Dermis blood vessel endothelial cell (primary cell): ENCODE measurements around the gene CCT6A. TPM values are rescaled to one million over a fixed set of nuclear protein-coding genes. Genes with fewer than 3 reads are reported as not detected.
"Not testable (repeated sequence)": the region's sequence is repeated elsewhere in the genome, so short reads cannot be mapped to it uniquely, and the experiment has no call there.

ENCODE experiments used
- DNase-seq: peaks from one replicate; pipeline ENCODE4 v3.0.0; 2010
- total RNA-seq: library from RNA; depleted of rRNA; stranded (reverse); fragments of >200 nt; gene quantifications from 2 replicates; pipeline ENCODE4 v1.2.3, GENCODE V29; 2014

Gene CCT6A, protein sequence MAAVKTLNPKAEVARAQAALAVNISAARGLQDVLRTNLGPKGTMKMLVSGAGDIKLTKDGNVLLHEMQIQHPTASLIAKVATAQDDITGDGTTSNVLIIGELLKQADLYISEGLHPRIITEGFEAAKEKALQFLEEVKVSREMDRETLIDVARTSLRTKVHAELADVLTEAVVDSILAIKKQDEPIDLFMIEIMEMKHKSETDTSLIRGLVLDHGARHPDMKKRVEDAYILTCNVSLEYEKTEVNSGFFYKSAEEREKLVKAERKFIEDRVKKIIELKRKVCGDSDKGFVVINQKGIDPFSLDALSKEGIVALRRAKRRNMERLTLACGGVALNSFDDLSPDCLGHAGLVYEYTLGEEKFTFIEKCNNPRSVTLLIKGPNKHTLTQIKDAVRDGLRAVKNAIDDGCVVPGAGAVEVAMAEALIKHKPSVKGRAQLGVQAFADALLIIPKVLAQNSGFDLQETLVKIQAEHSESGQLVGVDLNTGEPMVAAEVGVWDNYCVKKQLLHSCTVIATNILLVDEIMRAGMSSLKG
- total RNA-seq, result 201 and 240 TPM in 2 replicates

DNA sequence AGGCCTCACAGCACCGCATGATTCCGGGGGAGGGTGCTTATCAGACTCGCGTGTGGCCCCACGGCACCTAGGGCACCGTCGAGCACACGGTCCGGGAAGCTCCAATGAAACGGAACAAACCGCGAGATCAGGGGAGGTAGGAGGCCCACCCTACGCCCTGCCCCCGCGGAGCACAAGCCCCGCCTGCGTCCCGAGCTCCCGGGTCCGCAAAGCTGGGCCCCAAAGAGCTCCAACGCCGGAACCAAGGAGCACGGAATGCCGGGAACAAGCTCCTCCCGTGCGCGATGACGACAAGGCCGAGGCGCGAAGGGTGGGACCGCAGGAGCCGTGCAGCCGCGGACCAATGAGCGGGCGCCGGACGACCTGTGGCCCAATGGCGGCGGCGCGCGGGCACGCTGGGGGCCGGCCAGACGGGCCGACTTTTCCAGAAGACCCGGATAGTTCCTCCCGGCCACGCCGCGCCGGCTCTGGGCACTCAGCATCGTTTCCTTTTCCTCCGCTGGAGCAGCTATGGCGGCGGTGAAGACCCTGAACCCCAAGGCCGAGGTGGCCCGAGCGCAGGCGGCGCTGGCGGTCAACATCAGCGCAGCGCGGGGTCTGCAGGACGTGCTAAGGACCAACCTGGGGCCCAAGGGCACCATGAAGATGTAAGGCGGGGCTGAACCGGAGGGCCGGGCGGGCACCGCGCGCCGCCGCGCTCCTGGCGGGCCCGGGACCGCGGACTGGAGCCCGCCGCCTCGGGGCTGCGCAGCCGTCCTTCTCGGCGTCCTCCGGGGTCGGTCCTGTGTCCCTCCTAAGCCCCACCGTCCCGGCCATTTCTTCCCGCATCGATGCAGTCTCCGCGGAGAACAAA lies at the start of gene CCT6A, which contains the start of gene PSPH:
TSS of gene CCT6A (plus strand) at position 427 of the 853 bp plus-strand sequence. CDS start at position 511, 84 bp downstream.
TSS of gene PSPH (minus strand) at position 106 of the 853 bp plus-strand sequence. CDS start 30,232 bp downstream, outside the sequence.
- DNase-seq, result peak; percentile 99

DNA sequence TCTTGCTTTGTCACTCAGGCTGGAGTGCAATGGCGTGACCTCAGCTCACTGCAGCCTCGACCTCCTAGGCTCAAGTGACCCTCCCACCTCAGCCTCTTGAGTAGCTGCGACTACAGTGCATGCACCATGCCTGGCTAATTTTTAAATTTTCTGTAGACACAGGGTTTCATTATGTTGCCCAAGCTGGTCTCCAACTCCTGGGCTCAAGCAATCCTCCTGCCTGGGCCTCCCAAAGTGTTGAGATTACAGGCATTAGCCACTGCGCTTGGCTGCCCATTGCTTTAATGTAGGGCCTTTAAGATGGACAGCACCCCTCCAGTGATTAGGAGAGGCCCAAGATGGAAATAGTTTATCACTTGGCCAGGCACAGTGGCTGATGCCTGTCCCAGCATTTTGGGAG lies 47.8 kb upstream of the CCT6A start:
- DNase-seq, result no peak

DNA sequence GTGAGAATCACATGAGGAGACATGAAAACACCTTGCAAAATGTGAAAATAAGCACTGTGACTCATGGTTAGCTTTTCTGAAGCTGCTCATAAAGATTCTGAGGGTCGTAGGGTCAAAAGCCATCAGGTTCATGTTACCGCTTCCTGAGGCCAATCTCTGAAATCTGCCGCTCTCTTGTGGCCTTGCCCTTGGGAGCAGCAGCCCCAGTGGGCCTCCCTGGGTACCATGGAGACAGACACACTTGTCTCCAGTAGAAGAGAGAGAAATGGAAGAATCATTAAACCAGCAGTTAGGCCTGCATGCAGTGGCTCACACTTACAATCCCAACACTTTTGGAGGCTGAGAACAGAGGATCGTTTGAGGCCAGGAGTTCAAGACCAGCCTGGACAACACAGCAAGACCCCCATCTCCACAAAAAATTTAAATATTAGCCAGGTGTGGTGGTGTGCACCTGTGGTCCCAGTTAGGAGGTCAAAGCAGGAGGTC lies 44.4 kb upstream of the CCT6A start:
- no peak for DNase-seq

DNA sequence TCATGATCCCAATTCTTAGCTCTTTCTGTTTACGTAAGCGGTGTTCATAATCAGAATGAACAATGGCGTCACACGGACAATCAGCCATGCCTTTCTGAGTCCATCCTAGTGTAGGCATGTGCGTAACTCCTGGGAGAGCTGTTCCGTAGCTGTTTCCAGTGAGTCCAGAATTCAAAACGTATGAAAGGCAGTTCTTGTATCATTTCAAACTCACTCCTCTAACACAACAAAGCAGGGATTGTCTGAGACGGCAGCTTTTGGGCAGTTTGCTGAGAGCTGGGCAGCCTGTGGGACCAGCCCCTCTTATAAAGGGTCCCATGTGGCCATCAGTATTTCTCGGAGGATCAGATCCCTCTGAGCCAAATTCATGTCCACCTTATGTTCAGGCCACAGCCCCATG lies 43.7 kb upstream of the CCT6A start:
- DNase-seq, result no peak

DNA sequence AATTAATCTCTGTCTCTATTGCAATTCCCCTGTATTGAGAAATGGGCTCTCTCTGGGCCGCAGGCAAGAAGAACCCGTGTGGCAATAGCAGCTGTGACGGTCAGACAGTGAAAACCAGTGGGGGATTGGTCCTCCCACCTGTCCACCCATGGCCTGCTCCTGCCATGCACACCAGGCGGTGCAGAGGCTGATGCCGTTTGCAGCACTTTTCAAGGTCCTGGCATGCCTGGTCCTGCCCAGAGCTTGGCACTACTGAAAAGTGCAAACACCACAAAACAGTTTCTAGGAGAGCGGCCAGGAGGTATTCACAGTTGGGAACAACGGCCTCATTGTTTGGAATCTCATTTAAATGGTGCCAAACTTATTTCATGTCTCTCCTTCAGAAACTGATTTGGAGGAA lies 41.9 kb upstream of the CCT6A start:
- no peak for DNase-seq

DNA sequence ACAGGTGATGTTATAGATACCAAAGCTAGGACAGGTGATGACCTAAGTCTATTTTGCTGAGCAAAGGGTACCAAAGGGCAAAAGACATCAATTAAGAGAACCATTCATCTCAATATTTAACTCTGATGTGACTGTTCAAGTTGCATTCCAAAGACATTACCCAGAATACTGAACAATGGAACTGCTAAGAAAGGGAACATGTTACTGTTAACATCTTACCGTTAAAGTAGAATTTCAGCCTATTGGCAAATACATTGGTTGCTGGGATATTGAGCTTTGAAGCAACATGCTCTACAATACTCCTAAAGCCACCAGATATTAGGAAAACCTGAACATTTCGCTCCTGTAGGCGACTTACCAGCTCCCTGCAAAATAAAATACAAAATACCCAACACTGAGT lies 34.5 kb upstream of the CCT6A start:
- peak; percentile 12 for DNase-seq

DNA sequence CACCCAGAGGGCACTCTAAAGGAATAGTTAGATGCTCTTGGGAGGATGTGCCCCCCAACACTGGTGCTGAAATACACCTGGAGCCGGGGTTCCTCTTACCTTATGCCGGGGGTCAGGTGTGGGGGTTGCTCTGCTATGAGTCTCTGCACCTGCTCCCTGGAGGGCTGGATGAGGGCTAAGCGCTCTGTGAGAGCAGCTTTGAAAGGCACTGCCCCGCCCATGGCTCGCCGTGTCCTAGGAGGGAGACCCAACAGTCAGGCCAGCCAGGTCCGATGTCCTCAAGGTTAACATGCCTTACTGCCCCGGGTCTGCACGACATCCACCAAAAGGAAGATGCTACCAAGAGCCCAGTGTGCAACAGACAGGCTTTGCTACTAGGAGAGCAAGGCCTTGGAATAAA lies 32.1 kb upstream of the CCT6A start:
- DNase-seq, result no peak

DNA sequence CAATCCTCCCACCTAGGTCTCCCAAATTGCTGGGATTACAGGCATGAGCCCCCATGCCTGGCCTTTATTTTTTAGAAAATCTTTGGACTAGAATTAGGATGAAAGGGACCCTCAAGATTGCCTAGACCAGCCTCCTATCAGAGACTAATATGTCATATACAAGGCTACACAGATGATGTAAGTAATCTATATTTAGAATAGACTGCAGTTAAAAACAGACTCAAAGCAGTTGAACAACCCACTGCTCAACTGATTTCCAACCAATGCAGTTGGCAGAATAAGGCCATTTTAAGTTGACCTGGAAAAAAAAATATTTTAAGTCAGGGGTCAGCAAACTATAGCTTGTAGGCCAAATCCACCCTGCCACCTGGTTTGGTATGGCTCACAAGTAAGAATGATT lies 28.1 kb upstream of the CCT6A start:
- no peak for DNase-seq

DNA sequence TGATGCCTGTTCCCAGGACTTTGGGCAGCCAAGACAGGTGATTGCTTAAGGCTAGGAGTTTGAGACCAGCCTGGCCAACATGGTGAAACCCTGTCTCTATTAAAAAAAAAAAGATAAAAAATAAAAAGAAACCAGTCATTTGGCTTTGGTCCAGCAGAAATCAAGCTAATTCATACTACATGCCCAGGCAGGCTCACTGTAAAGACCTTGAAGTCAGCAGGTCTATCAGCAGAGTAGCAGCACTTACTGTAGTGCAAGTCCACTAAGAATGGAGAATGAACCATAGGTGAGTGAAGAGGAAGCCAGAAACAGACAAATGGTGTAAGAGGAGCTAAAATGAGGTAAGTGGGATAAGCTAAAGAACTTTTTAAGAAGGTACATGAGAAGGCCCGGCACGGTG lies 25.0 kb upstream of the CCT6A start:
- no peak for DNase-seq

DNA sequence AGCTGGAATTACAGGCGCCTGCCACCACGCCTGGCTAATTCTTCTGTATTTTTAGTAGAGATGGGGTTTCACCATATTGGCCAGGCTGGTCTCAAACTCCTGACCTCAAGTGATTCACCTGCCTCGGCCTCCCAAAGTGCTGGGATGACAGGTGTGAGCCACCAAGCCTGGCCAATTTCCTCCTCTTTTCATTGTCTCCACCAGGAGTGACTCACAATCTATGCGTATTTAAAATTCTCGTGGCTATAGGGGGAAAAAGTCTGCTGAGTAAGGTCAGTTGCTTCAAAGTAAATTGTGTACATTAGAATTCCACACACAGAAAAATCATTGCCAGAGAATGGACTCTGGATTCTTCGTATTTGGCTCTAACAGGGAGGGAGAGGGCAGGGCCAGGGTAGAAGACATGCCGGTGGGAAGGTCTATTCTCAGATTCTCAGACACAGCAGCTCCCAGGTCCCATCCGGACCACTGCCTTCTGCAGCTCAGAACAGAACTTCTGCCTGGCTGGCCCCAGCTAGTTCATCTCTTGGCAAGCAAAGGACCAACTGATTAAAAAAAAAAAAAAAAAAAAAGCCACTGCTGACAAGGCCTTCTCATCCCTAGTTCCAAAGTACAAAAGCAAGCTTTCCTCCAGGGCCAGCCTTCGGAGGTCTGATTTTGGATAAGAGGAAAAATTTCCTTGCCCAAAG lies 22.5 kb upstream of the CCT6A start:
- no peak for DNase-seq

DNA sequence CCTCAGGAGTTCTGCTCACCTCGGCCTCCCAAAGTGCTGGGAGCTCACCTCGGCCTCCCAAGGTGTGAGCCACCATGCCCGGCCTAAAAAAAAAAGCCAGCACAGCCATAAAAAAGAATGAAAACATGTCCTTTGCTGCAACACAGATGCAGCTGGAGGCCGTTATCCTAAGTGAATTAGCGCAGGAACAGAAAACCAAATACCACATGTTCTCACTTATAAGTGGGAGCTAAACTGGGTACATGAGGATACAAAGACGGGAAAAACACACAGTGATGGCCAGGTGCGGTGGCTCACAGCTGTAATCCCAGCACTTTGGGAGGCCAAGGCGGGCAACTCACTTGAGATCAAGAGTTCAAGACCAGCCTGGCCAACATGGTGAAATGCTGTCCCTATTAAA lies 21.2 kb upstream of the CCT6A start:
- no peak for DNase-seq

DNA sequence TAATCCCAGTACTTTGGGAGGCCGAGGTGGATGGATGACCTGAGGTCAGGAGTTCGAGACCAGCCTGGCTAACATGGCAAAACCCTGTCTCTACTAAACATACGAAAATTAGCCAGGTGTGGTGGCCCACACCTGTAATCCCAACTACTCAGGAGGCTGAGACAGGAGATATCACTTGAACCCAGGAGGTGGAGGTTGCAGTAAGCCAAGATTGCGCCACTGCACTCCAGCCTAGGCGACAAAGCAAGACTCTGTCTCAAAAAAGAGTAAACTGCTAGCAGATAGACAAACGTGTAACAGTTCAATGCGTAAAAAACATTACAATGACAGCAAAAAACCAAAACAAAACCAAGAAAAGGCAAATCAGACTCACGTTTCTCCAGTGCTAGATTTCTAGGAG lies 20.0 kb upstream of the CCT6A start:
- DNase-seq, result not testable (repeated sequence)

DNA sequence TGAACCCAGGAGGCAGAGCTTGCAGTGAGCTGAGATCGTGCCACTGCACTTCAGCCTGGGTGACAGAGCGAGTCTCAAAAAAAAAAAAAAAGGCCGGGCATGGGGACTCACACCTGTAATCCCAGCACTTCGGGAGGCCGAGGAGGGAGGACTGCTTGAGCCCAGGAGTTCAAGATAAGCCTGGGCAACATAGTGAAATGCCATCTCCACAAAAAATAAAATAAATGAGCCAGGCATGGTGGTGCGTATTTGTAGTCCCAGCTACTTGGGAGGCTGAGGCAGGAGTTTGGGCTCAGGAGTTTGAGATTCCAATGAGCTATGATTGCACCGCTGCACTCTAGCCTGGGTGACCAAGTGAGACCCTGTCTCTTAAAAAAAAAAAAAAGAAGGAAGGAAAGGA lies 19.0 kb upstream of the CCT6A start:
- not testable (repeated sequence) for DNase-seq

DNA sequence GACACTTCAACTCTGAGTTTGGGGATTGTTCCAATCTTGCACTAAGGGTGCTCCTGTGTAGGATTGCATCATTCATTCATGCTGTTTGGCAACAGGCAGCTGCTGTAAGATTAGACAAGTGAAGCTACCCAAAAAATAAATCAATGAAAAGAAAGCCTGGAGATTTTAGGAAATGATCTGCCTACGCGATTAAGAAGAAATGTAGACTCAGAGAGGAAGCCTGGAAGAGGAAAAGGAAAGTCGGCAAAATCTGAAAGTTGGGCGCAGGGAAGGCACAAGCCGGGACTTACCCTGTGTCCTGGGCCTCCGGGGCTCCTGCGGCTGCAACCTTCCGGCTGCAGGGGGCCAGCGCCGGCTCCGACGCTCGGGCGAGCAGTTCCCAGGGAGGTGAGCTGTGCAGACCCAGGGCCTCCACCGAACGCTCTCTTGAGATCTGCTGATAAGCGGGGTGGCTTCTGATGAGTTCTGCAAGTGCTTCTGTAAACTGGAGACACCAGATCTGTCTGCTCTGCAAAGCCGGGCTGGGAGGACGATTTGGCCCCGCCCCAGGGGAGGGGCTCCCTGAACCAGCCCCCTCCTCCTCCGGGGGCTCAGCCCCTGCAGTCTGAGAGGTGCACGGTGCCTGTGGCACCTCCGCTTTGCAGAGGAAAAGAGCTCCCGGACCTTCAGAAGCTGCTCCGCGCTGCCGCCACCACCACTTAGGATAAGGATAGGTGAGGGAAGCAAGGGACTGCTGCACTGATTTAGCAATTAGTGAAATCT lies 17.7 kb upstream of the CCT6A start:
- peak; percentile 70 for DNase-seq

DNA sequence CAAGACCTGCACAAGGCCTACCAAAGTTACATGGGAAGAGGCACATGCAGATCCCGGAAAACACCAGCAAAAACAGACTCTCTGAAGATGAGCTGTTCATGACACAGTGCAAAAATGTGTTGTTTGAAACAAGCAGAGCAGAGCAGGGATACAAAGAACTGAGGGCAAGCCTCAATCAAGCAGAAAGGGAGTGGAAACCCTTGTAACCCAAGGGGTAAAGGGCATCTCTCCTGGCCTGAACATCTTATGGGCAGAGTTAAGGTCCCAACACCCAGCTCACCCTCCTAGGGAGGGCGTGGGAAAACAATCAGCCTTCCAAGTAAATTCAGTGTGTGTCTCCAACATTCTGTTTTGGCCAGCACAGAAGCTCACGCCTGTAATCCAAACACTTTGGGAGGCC lies 10.8 kb upstream of the CCT6A start:
- no peak for DNase-seq

DNA sequence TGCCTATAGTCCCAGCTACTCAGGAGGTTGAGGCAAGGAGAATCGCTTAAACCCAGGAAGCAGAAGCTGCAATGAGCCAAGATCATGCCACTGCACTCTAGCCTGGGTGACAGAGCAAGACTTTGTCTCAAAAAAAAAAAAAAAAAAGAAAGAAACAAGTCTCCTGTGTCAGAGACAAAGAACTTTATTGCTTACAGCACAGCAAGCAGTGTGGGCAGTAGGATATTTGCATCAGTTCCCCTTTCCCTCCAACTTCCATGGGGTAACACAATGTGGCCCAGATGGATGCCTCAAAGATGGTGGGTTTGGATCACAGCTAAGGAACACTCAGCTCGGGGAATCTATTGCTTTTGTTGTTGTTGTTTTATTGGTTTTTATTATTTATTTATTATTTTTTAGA lies 5.8 kb upstream of the CCT6A start:
- DNase-seq, result not testable (repeated sequence)

DNA sequence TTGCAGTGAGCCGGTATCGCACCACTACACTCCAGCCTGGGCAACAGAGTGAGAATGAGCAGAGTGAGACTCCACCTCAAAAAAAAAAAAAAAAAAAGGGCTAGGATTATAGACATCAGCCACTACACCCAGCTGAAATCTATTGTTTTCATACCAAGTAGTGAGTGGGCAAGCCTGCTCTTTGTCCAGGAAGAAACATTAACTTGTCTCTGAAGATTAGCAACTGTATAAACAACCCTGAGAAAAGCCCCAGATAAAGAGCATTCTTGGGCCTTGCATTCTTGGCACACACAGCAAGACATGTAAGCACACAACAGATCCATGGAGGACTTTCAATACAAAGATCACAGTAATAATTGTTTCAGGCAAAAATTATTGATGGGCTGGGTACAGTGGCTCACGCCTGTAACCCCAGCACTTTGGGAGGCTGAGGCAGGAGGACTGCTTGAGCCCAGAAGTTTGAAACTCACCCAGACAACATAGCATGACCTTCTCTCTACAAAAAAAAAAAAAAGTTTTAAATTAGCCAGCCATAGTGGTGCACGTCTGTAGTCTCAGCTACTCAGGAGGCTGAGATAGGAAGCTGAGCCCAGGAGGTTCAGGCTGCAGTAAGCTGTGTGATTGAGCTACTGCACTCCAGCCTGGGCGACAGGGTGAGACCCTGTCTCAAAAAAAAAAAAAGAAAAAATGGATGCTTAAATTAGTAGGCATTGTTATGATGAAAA lies 4.7 kb upstream of the CCT6A start:
- DNase-seq, result peak; percentile 95

DNA sequence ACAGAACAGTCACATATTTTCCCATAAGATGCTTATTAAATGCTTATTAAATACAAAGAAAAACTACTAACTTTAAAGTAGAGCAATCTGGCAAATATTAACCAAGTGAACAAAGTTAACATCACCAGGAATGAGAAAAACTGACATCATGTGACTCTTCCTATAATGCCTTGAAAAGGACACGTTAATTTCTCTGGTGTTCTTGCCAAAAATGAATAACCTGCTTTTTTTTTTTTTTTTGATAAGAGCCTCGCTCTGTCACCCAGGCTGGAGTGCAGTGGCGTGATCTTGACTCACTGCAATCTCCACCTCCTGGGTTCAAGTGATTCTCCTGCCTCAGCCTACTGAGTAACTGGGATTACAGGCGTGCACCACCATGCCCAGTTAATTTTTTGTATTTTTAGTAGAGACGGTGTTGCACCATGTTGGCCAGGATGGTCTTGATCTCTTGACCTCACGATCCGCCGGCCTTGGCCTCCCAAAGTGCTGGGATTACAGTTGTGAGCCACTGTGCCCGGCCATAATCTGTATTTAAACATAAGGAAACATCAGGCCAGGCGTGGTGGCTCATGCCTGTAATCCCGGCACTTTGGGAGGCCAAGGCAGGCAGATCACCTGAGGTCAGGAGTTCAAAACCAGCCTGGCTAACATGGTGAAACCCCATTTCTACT lies 4.0 kb upstream of the CCT6A start:
- DNase-seq, result peak; percentile 21

DNA sequence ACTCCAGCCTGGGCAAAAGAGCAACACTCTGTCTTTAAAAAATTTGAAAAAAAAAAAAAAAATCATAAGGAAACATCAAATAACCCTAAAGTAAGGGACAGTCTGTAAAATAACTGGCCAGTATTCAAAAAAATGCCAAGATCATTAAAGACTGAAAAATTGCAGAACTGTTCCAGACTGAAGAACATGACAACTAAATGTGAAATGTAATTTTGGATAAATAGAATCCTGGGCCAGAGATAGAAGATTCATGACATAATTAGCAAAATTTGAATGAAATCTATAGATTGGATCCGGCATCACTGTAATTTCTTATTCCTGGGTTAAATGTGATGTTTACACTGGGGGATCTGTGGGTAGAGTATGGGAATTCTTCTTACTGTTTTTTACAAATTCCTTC lies 3.3 kb upstream of the CCT6A start:
- DNase-seq, result no peak

DNA sequence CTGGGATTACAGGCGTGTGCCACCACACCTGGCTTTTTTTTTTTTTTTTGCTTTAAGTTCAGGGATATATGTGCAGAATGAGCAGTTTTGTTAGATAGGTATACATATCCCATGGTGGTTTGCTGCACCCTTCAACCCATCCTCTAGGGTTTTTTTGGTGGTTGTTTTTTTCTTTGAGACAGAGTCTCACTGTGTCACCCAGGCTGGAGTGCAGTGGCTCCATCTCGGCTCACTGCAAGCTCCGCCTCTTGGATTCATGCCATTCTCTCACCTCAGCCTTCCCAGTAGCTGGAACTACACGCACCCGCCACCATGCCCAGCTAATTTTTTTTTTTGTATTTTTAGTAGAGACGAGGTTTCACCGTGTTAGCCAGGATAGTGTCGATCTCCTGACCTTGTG lies 2.8 kb upstream of the CCT6A start:
- peak; percentile 31 for DNase-seq

DNA sequence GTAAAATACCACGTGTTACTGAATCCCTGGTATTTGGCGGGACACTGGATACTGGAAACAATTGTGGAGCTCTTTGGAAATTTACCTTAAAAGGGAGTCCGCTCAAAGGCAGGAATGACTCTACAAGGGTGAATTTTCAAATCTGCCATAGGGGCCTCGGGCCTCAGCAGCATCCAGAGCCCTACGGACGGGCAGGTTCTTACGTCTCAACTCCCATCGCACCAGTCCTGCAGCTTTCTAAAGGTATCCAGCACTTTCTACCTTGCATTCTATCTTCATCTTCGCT lies 569 bp upstream of the CCT6A start:
- no peak for DNase-seq
